ENCODE data around the gene SHANK1. TPM values are rescaled to one million over a fixed set of nuclear protein-coding genes. Genes with fewer than 3 reads are reported as not detected.
"Not testable (repeated sequence)": the region's sequence is repeated elsewhere in the genome, so short reads cannot be mapped to it uniquely, and the experiment has no call there.

Gene SHANK1
- total and polyA plus RNA-seq, 2 donors (not counting 3 experiments of a cell fraction or from before 2014, with no cell fraction given) = 0.66 to 1.9 TPM

DNA sequence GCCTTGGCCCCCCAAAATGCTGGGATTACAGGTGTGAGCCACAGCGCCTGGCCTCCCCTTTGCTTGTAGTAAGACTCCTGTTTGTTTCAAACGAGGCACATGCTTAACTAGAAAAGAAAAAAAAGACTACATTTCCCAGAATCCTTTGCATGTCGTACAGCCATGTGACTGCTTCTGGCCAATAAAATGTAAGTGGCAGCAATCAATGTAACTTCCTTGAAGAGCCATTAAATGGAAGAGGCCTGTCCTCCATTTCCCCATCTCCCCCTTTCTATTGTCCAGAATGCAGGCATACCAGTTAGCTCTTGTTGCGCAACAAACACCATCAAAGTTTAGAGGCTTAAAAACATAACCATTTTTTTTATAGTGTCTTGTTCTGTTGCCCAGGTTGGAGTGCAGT is 40.3 kb upstream of the SHANK1 start:
- Histone ChIP-seq H3K27me3 (ENCODE audit: control insufficient read depth in 2 of 2, insufficient read depth in 2 of 2, low read length in 2 of 2) (peaks cover 0 to 1% of the 10 kb centered on the region in 2 experiments), H2AFZ (ENCODE audit: low read depth, low read length) (no peak overlapping the region), H3K79me2 (ENCODE audit: control insufficient read depth, insufficient read depth, low read length) (no peaks in the 10 kb centered on the region), H3K9ac (replicated peaks; ENCODE audit: extremely low read depth, insufficient read depth, low read length) (no peak overlapping the region), H4K20me1 (replicated peaks; ENCODE audit: control insufficient read depth, extremely low read depth, insufficient read depth, low read length) (no peaks in the 10 kb centered on the region), H3K36me3 (ENCODE audit: control insufficient read depth in 2 of 2, extremely low read depth in 1 of 2, insufficient read depth in 2 of 2, low read length in 2 of 2) (no peaks in the 10 kb centered on the region), H3K4me2 (ENCODE audit: insufficient read depth, low read length) (no peak overlapping the region), H3K9me1 (replicated peaks; ENCODE audit: control insufficient read depth, extremely low read depth, insufficient read depth, low read length) (no peaks in the 10 kb centered on the region), H3K27ac (ENCODE audit: insufficient read depth, low read depth, low read length) (no peak overlapping the region), H3K4me3 (replicated peaks in 1 of 3; ENCODE audit: insufficient read depth in 1 of 3, low read depth in 1 of 3, low read length in 3 of 3) (no peak overlapping the region), H3K9me3 (replicated peaks; ENCODE audit: control insufficient read depth, insufficient read depth, low read length) (no peaks in the 10 kb centered on the region), H3K4me1 (ENCODE audit: control insufficient read depth, extremely low read depth, insufficient read depth, low read length) (no peaks in the 10 kb centered on the region)
- no peak for TF ChIP-seq EZH2 (IDR thresholded peaks at IDR 0.05; ENCODE audit: borderline replicate concordance, low read depth, low read length, severe bottlenecking)
- TF ChIP-seq, protein P1, sequence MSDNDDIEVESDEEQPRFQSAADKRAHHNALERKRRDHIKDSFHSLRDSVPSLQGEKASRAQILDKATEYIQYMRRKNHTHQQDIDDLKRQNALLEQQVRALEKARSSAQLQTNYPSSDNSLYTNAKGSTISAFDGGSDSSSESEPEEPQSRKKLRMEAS (IDR thresholded peaks at IDR 0.05; ENCODE audit: insufficient read depth, insufficient read length) = peak; percentile 32
- TF ChIP-seq POLR2AphosphoS5 (IDR thresholded peaks at IDR 0.05; ENCODE audit: insufficient read depth, low read depth, low read length) = no peak
- TF ChIP-seq, protein P2, sequence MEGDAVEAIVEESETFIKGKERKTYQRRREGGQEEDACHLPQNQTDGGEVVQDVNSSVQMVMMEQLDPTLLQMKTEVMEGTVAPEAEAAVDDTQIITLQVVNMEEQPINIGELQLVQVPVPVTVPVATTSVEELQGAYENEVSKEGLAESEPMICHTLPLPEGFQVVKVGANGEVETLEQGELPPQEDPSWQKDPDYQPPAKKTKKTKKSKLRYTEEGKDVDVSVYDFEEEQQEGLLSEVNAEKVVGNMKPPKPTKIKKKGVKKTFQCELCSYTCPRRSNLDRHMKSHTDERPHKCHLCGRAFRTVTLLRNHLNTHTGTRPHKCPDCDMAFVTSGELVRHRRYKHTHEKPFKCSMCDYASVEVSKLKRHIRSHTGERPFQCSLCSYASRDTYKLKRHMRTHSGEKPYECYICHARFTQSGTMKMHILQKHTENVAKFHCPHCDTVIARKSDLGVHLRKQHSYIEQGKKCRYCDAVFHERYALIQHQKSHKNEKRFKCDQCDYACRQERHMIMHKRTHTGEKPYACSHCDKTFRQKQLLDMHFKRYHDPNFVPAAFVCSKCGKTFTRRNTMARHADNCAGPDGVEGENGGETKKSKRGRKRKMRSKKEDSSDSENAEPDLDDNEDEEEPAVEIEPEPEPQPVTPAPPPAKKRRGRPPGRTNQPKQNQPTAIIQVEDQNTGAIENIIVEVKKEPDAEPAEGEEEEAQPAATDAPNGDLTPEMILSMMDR (IDR thresholded peaks at IDR 0.05; ENCODE audit: extremely low read depth in 1 of 2, insufficient read depth in 1 of 2, low read depth in 1 of 2, low read length in 2 of 2) = no peak
- intact Hi-C loops (cut with micrococcal nuclease) (no loop called here), dilution Hi-C loops (cut with MboI; ENCODE audit: extremely low pct_ligation_motif_present, low sequenced_read_pairs) (no loop called here)
- ChIA-PET POLR2A (no interaction called here), CTCF (interaction anchor here (1.1 to 1.2 kb wide), 2 partner anchors 35 to 203 kb away, joined by 3 to 5 read pairs; no protein-coding TSS in a partner anchor)
- DNase-seq (ENCODE audit: low read depth, low spot score) = peak; percentile 22
- BruUV-seq (replicated peaks) = no TSS peak
- peak; percentile 70 for FAIRE-seq

DNA sequence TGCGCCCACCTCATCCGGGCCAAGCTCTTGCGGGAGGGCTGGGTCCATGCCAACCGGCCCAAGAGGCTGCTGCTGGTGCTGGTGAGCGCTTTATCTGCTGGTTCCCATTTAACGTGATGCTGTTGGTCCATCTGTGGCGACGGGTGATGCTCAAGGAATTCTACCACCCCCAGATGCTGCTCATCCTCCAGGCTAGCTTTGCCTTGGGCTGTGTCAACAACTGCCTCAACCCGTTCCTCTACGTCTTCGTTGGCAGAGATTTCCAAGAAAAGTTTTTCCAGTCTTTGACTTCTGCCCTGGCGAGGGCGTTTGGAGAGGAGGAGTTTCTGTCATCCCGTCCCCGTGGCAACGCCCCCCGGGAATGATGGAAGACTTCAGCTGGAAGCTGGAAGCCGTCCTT is 39.5 kb upstream of the SHANK1 start:
- H3K79me2 ChIP-seq (ENCODE audit: control insufficient read depth, insufficient read depth, low read length); BruUV-seq (replicated peaks); H3K4me1 ChIP-seq (ENCODE audit: control insufficient read depth, extremely low read depth, insufficient read depth, low read length); H3K9me1 ChIP-seq (replicated peaks; ENCODE audit: control insufficient read depth, extremely low read depth, insufficient read depth, low read length); H4K20me1 ChIP-seq (replicated peaks; ENCODE audit: control insufficient read depth, extremely low read depth, insufficient read depth, low read length); H3K9ac ChIP-seq (replicated peaks; ENCODE audit: extremely low read depth, insufficient read depth, low read length); FAIRE-seq; H3K27ac ChIP-seq (ENCODE audit: insufficient read depth, low read depth, low read length); intact Hi-C loops (cut with micrococcal nuclease); POLR2A ChIA-PET; H3K27me3 ChIP-seq (ENCODE audit: control insufficient read depth in 2 of 2, insufficient read depth in 2 of 2, low read length in 2 of 2); H2AFZ ChIP-seq (ENCODE audit: low read depth, low read length); DNase-seq (ENCODE audit: low read depth, low spot score); H3K9me3 ChIP-seq (replicated peaks; ENCODE audit: control insufficient read depth, insufficient read depth, low read length); H3K4me3 ChIP-seq (replicated peaks in 1 of 3; ENCODE audit: insufficient read depth in 1 of 3, low read depth in 1 of 3, low read length in 3 of 3); H3K36me3 ChIP-seq (ENCODE audit: control insufficient read depth in 2 of 2, extremely low read depth in 1 of 2, insufficient read depth in 2 of 2, low read length in 2 of 2); H3K4me2 ChIP-seq (ENCODE audit: insufficient read depth, low read length); dilution Hi-C loops (cut with MboI; ENCODE audit: extremely low pct_ligation_motif_present, low sequenced_read_pairs): not testable (repeated sequence)
- CTCF ChIA-PET = interaction anchor here (1.1 kb wide), 1 partner anchor 35 kb away, joined by 3 read pairs; no protein-coding TSS in a partner anchor

DNA sequence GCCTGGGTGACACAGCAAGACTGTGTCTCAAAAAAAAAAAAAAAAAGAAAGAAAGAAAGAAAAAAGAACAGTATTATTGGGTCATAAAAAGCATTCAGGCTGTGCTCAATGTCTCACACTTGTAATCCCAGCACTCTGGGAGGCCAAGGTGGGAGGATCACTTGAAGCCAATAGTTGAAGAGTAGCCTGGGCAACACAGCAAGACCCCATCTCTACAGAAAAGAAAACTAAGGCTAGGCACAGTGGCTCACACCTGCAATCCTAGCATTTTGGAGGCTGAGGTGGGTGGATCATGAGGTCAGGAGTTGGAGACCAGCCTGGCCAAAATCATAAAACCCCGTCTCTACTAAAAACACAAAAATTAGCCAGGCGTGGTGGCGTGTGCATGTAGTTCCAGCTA is 38.0 kb upstream of the SHANK1 start:
- CTCF ChIA-PET, FAIRE-seq: not testable (repeated sequence)

More for the DNA sequence above, 38.0 kb upstream of the SHANK1 start:
- H3K4me3 ChIP-seq (replicated peaks in 1 of 3; ENCODE audit: insufficient read depth in 1 of 3, low read depth in 1 of 3, low read length in 3 of 3); H3K4me2 ChIP-seq (ENCODE audit: insufficient read depth, low read length); H3K9ac ChIP-seq (replicated peaks; ENCODE audit: extremely low read depth, insufficient read depth, low read length); H3K9me3 ChIP-seq (replicated peaks; ENCODE audit: control insufficient read depth, insufficient read depth, low read length); H3K27ac ChIP-seq (ENCODE audit: insufficient read depth, low read depth, low read length); H3K79me2 ChIP-seq (ENCODE audit: control insufficient read depth, insufficient read depth, low read length); H3K4me1 ChIP-seq (ENCODE audit: control insufficient read depth, extremely low read depth, insufficient read depth, low read length); BruUV-seq (replicated peaks); dilution Hi-C loops (cut with MboI; ENCODE audit: extremely low pct_ligation_motif_present, low sequenced_read_pairs); H3K9me1 ChIP-seq (replicated peaks; ENCODE audit: control insufficient read depth, extremely low read depth, insufficient read depth, low read length); H4K20me1 ChIP-seq (replicated peaks; ENCODE audit: control insufficient read depth, extremely low read depth, insufficient read depth, low read length); H3K27me3 ChIP-seq (ENCODE audit: control insufficient read depth in 2 of 2, insufficient read depth in 2 of 2, low read length in 2 of 2); POLR2A ChIA-PET; H3K36me3 ChIP-seq (ENCODE audit: control insufficient read depth in 2 of 2, extremely low read depth in 1 of 2, insufficient read depth in 2 of 2, low read length in 2 of 2); intact Hi-C loops (cut with micrococcal nuclease); H2AFZ ChIP-seq (ENCODE audit: low read depth, low read length); DNase-seq (ENCODE audit: low read depth, low spot score): not testable (repeated sequence)

Measured in endothelial cell of umbilical vein (primary cell).